ENCODE data around the gene KCNN1.
A peak's percentile ranks its signal among the peaks of the same experiment; 100 is the strongest.
"Not testable (repeated sequence)": the region's sequence is repeated elsewhere in the genome, so short reads cannot be mapped to it uniquely, and the experiment has no call there.

The KCNN1 gene
- 0 to 0.50 (median 0.06) reads per million in 9 experiments for total RNA-seq

- H3K27ac Mint-ChIP-seq, result no peak within 1 kb of the TSS
- ATAC-seq (replicated peaks) (no peak), DNase-seq (no peak)
- no peaks in the 10 kb centered on the region for H3K36me3 Mint-ChIP-seq (ENCODE audit: insufficient read depth)
- peaks cover 45 to 77% of the 10 kb centered on the region in 2 donors for H3K27me3 Mint-ChIP-seq
- H3K4me1 Mint-ChIP-seq (ENCODE audit: low read depth in 2 of 2), result peaks cover 4 to 11% of the 10 kb centered on the region in 2 donors
- H3K4me3 Mint-ChIP-seq, result peak within 1 kb of the TSS; percentile 62 to 67
- H3K9me3 Mint-ChIP-seq, result no peaks in the 10 kb centered on the region
Observed at GRCh38 chr19:17966550-17967256, at the start of gene KCNN1. TSS of gene KCNN1 (plus strand) at chr19:17967107. CDS start at chr19:17973889, 6,782 bp downstream.

DNA sequence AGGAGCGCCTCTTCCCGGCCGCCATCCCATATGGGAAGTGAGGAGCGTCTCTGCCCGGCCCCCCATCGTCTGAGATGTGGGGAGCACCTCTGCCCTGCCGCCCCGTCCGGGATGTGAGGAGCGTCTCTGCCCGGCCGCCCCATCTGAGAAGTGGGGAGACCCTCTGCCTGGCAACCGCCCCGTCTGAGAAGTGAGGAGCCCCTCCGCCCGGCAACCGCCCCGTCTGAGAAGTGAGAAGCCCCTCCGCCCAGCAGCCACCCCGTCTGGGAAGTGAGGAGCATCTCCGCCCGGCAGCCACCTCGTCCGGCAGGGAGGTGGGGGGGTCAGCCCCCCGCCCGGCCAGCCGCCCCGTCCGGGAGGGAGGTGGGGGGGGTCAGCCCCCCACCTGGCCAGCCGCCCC is 48.8 kb upstream of the KCNN1 start:
- H3K4me1 Mint-ChIP-seq (ENCODE audit: low read depth in 2 of 2); H3K27ac Mint-ChIP-seq; H3K9me3 Mint-ChIP-seq; ATAC-seq (replicated peaks); H3K4me3 Mint-ChIP-seq; DNase-seq; H3K36me3 Mint-ChIP-seq (ENCODE audit: insufficient read depth): not testable (repeated sequence)
- peaks cover 14 to 24% of the 10 kb centered on the region in 2 donors for H3K27me3 Mint-ChIP-seq

DNA sequence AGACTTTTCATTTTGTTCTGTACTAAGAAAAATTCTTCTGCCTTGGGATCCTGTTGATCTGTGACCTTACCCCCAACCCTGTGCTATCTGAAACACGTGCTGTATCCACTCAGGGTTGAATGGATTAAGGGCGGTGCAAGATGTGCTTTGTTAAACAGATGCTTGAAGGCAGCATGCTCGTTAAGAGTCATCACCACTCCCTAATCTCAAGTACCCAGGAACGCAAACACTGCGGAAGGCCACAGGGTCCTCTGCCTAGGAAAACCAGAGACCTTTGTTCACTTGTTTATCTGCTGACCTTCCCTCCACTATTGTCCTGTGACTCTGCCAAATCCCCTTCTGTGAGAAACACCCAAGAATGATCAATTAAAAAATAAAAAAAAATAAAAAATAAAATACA is 47.8 kb upstream of the KCNN1 start:
- not testable (repeated sequence) for DNase-seq; H3K4me1 Mint-ChIP-seq (ENCODE audit: low read depth in 2 of 2); H3K9me3 Mint-ChIP-seq; H3K4me3 Mint-ChIP-seq; ATAC-seq (replicated peaks); H3K27ac Mint-ChIP-seq; H3K36me3 Mint-ChIP-seq (ENCODE audit: insufficient read depth)
- peaks cover 9 to 18% of the 10 kb centered on the region in 2 donors for H3K27me3 Mint-ChIP-seq

- DNase-seq (no peak), ATAC-seq (replicated peaks) (no peak)
- Mint-ChIP-seq H3K36me3 (ENCODE audit: insufficient read depth) (no peaks in the 10 kb centered on the region), H3K27me3 (peaks cover 9 to 18% of the 10 kb centered on the region in 2 donors), H3K4me1 (ENCODE audit: low read depth in 2 of 2) (no peaks in the 10 kb centered on the region), H3K9me3 (no peaks in the 10 kb centered on the region), H3K4me3 (no peak overlapping the region), H3K27ac (no peak overlapping the region)
Observed at GRCh38 chr19:17920527-17920926, 46.4 kb upstream of the KCNN1 start.

- no peaks in the 10 kb centered on the region for H3K36me3 Mint-ChIP-seq (ENCODE audit: insufficient read depth)
- no peak overlapping the region for H3K4me3 Mint-ChIP-seq
- H3K4me1 Mint-ChIP-seq (ENCODE audit: low read depth in 2 of 2), result no peaks in the 10 kb centered on the region
- DNase-seq (no peak), ATAC-seq (replicated peaks) (no peak)
- H3K9me3 Mint-ChIP-seq, result no peaks in the 10 kb centered on the region
- no peak overlapping the region for H3K27ac Mint-ChIP-seq
- peaks cover 0 to 9% of the 10 kb centered on the region in 2 donors for H3K27me3 Mint-ChIP-seq
Observed at GRCh38 chr19:17922138-17922537, 44.8 kb upstream of the KCNN1 start.

DNA sequence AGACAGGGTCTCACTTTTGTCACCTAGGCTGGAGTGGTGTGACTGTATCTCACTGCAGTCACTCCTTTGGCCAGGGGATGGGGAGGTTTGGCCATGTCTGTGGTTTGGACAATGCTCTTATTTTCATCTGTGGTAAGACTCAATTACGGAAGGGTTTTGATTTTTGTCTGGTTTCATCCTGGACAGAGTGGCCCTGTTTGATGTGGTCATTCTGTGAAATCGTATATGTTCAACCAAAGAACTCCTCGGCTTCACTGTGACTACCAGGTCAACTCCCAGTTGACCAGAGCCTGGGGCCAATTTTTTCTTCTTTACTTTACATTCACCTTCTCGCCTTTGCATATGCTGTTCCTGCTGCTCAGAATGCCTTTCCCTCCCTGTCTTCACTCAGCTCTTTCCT is 40.9 kb upstream of the KCNN1 start:
- Mint-ChIP-seq H3K27me3 (no peaks in the 10 kb centered on the region), H3K9me3 (no peaks in the 10 kb centered on the region), H3K4me3 (no peak overlapping the region), H3K27ac (no peak overlapping the region), H3K36me3 (ENCODE audit: insufficient read depth) (no peaks in the 10 kb centered on the region), H3K4me1 (ENCODE audit: low read depth in 2 of 2) (no peaks in the 10 kb centered on the region)
- no peak for ATAC-seq (replicated peaks)
- DNase-seq, result no peak

DNA sequence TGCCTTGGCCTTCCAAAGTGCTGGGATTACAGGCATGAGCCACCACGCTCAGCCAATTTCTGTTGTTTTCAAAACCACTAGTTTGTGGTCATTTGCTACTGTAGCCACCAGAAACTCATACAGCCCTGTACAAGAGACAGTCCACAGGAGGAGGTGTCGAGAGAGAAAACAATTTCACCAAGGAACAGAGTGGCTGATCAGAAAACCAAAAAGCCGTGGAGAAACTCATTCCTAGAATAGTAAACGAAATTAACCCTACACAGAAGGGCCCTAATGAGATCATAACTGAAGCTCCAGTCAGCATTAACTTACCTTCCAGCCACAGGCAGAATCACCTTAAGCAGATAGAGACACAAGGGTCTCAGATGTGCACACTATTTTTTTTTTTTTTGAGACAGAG is 37.9 kb upstream of the KCNN1 start:
- Mint-ChIP-seq H3K9me3 (no peaks in the 10 kb centered on the region), H3K4me1 (ENCODE audit: low read depth in 2 of 2) (peaks cover 7 to 10% of the 10 kb centered on the region in 2 donors), H3K4me3 (no peak overlapping the region), H3K27ac (no peak overlapping the region), H3K36me3 (ENCODE audit: insufficient read depth) (peaks cover 16% of the 10 kb centered on the region), H3K27me3 (no peaks in the 10 kb centered on the region)
- DNase-seq, result no peak
- no peak for ATAC-seq (replicated peaks)

DNA sequence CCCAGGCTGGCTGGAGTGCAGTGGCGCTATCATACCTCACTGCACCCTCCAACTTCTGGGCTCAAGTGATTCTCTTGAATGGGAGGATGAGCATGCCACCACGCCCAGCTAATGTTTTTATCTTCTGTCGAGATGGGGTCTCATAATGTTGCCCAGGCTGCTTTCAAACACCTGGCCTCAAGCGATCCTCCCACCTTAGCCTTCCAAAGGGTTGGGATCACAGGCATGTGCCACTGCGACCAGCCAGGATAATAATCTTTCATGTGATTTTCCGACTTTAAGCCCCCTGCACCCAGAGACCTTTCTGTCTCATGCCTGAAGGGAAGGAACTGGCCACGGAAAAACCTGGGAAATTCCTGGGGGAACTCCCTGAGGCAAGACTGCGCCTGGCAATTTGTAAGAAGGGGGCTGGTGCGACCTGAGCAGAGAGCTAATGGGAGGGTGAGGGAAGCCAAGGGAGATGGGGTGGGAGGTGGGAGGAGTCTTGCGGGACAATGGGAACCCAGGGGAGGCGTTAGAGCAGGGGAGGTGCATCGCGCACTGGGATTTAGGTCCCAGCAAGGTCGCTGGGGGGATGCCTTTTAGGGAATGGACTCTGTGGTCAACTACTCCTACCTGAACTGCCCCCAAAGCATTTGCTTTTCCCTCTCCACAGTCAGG is 35.2 kb upstream of the KCNN1 start:
- Mint-ChIP-seq H3K9me3 (no peaks in the 10 kb centered on the region), H3K4me1 (ENCODE audit: low read depth in 2 of 2) (peaks cover 7 to 10% of the 10 kb centered on the region in 2 donors), H3K4me3 (peak overlapping the region; percentile 48 to 93), H3K27ac (no peak overlapping the region), H3K27me3 (no peaks in the 10 kb centered on the region), H3K36me3 (ENCODE audit: insufficient read depth) (peaks cover 22% of the 10 kb centered on the region)
- DNase-seq (no peak), ATAC-seq (replicated peaks) (no peak)

DNA sequence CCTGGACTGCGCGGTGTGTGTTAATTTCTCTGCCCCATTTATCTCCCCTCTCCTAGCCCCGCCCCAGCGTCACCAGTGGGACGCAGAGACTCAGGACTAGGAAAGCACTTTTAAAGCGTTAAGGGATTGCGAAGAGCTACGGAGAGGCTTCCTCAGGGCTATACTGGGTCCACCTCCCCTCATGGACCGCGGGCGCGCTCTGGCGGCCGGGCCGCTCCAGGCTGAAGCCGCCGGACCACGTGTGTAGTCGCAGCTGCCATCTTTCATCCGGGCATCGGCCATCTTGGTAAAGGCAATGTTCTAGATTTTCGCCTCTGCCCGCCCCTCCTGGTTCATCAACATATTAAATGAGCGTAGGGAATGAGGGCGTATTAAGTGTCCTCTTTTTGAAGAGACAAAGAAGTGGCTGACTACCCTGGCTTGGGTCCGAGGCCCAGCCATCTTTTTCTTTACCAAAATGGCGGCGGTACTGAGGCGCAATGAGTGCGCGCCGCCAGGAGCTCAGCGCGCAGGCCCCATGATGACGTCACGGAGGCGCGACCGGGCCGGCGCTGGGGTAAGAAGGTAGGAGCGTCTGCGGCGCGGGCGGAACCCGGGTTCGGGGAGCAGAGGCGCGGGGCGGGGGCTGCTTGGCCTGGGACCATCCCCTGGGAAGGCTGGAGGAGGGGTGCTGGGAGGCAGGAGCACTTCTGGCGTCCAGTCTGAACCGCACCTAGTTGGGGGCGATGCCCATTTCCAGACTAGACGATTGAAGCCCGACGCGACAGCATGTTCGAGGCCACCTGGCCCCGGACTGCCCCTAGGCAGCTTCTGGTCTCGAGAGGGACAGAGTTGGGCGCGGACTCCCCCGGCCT is 34.2 kb upstream of the KCNN1 start, which contains the start of gene CCDC124:
Gene CCDC124, plus strand, starts transcription at position 531 of the 854 bp plus-strand sequence. CDS start 3,406 bp downstream, outside the sequence.
- Mint-ChIP-seq H3K4me3 (peak within 1 kb of the TSS; percentile 90 to 93), H3K27me3 (no peaks in the 10 kb centered on the region), H3K27ac (peak within 1 kb of the TSS; percentile 96 to 97), H3K4me1 (ENCODE audit: low read depth in 2 of 2) (peaks cover 7 to 10% of the 10 kb centered on the region in 2 donors), H3K9me3 (no peaks in the 10 kb centered on the region), H3K36me3 (ENCODE audit: insufficient read depth) (peaks cover 25% of the 10 kb centered on the region)
- ATAC-seq (replicated peaks), result peak; percentile 95
- peak; percentile 88 to 89 (median 88) for DNase-seq

DNA sequence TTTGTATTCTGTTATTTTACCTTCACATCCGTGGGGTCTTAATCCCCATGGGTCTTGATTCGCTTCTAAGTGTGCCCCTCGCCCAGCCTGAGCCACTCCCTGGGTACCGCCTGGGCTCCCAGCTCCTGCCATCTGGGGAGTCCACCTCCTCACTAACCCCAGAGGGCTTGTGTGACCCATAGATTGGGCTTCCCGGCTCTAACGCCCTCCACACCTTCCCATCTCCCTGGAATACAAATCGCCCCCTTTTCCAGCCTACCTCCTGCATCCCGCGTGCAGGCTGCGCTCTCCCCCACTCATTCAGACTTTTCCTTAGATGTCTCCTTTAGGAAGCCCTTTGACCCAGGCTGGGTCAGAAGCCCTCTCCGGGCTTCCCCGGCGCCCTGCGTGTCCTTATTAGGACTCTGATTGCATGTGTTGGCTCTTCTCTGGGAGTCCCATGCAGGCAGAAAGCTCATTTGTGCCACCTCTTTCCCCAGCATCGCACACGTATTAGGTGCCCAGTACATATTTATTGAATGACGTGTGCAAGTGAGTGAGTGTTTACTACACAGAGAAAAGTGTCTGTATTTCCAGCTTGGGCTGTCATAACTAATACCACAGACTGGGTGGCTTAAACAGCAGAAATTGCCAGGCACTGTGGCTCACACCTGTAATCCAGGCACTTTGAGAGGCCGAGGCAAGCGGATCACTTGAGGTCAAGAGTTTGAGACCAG is 33.3 kb upstream of the KCNN1 start:
- Mint-ChIP-seq H3K27me3 (no peaks in the 10 kb centered on the region), H3K27ac (peak overlapping the region; percentile 96 to 97), H3K9me3 (no peaks in the 10 kb centered on the region), H3K4me3 (peak overlapping the region; percentile 90 to 93), H3K36me3 (ENCODE audit: insufficient read depth) (peaks cover 25% of the 10 kb centered on the region), H3K4me1 (ENCODE audit: low read depth in 2 of 2) (peaks cover 7 to 10% of the 10 kb centered on the region in 2 donors)
- no peak for ATAC-seq (replicated peaks)
- no peak for DNase-seq

DNA sequence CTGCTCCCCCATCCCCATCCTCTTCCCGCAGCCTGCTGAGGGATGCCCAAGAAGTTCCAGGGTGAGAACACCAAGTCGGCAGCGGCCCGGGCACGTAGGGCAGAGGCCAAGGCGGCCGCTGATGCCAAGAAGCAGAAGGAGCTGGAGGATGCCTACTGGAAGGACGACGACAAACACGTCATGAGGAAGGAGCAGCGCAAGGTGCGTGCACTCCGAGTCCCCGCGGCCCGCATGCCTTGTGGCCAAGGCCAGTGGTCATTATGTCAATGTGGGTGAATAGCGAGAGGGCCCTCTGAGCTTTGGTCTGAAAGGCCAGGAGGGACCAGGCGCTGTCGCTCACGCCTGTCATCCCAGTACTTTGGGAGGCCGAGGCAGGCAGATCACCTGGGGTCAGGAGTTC is 30.5 kb upstream of the KCNN1 start:
- Mint-ChIP-seq H3K9me3 (no peaks in the 10 kb centered on the region), H3K36me3 (ENCODE audit: insufficient read depth) (peaks cover 48% of the 10 kb centered on the region), H3K27ac (no peak overlapping the region), H3K4me3 (no peak overlapping the region), H3K27me3 (no peaks in the 10 kb centered on the region), H3K4me1 (ENCODE audit: low read depth in 2 of 2) (peaks cover 7 to 10% of the 10 kb centered on the region in 2 donors)
- no peak for ATAC-seq (replicated peaks)
- no peak for DNase-seq

DNA sequence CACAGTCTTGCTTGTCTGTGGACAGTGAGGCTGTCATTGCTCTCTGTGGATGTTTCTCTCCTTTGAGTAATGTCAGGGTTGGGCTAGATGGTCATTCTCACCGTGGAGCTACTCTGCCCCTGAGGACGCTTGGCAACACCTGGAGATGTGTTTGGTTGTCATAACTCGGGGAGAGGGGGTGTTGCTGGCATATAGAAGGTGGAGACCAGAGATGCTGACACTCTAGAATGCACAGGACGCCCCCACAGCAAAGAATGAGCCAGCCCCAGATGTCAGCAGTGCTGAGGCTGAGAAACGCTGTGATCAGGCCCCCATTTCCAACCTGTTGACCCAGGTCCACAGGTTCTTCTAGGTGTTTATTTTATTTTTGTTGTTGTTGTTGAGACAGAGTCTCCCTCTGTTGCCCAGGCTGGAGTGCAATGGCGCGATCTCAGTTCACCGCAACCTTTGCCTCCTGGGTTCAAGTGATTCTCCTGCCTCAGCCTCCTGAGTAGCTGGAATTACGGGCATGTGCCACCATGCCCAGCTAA is 29.5 kb upstream of the KCNN1 start:
- peaks cover 44% of the 10 kb centered on the region for H3K36me3 Mint-ChIP-seq (ENCODE audit: insufficient read depth)
- ATAC-seq (replicated peaks) (no peak), DNase-seq (no peak)
- peaks cover 7 to 8% of the 10 kb centered on the region in 2 donors for H3K4me1 Mint-ChIP-seq (ENCODE audit: low read depth in 2 of 2)
- no peaks in the 10 kb centered on the region for H3K27me3 Mint-ChIP-seq
- no peaks in the 10 kb centered on the region for H3K9me3 Mint-ChIP-seq
- no peak overlapping the region for H3K27ac Mint-ChIP-seq
- no peak overlapping the region for H3K4me3 Mint-ChIP-seq
